Fibroblast of skin of right biceps (primary cell): ENCODE data around the gene UNC80.
"Not testable (repeated sequence)": the region's sequence is repeated elsewhere in the genome, so short reads cannot be mapped to it uniquely, and the experiment has no call there.

Source experiments
- DNase-seq: peaks from one replicate; pipeline ENCODE4 v3.0.0-alpha.2; 2013

UNC80 gene

GRCh38 chr2:209771474-209772289, at the start of gene UNC80:
UNC80 (plus strand) TSS chr2:209771832; CDS start chr2:209772073, 241 bp downstream.
- peak; percentile 61 for DNase-seq

DNA sequence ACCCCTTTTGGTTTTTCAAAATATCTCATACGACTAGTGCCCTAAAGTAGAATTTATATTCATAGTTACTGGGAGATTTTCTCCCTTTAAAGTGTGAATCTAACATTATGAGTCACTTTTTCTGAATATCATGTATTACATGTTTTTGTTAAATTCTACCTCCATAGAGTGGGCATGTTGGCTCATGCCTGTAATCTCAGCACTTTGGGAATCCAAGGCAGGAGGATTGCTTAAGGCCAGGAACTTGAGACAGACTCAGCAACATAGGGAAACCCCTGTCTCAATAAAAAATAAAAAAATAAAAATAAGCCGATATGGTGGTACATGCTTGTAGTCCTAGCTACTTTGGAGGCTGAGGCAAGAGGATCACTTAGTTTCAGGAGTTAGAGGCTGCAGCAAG, 45.3 kb upstream of the UNC80 start:
- DNase-seq: no peak

DNA sequence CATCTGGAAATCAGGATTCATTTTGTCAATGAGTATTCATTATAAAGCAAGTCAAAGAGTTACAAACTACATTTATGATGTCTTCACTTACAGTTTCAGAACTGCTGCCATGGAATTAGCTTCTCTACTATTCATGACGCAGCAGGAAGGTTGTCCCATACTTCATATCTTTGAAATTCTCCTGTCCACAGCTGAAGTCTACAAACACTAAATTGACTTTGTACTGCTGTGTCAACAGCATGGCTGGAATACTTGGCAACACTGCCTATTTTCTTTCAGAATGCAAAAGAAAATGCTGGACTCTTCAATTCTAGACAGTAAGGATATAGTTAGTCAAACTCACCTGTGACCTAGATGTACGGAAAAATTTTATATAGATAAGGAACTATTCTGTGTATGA, 44.6 kb upstream of the UNC80 start:
- no peak for DNase-seq

GRCh38 chr2:209734805-209735204, 36.8 kb upstream of the UNC80 start:
- no peak for DNase-seq

GRCh38 chr2:209741953-209742352, 29.7 kb upstream of the UNC80 start:
- no peak for DNase-seq

- no peak for DNase-seq
These were observed 18.6 kb upstream of the UNC80 start for GRCh38 chr2:209753020-209753419.

GRCh38 chr2:209757163-209757562, 14.5 kb upstream of the UNC80 start:
- no peak for DNase-seq

DNA sequence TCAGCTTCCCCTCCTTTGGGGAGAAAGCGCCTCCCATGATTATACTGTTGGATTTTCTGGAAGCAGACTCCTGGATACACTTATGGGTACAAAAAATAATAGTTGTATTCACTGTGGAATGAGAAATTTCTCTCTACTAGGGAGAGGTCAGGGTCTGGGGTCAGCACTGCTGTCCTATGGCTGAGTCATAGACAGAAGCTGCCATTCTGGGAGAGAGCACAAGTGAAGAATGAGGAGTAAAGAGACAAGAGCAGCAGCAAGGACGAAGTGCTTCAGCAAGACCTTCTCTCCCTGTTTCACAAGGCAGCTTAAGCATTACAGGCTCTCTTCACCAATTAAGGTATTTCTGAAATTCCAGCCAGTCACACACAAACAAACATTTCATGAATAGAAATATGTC, 10.1 kb upstream of the UNC80 start:
- no peak for DNase-seq

DNA sequence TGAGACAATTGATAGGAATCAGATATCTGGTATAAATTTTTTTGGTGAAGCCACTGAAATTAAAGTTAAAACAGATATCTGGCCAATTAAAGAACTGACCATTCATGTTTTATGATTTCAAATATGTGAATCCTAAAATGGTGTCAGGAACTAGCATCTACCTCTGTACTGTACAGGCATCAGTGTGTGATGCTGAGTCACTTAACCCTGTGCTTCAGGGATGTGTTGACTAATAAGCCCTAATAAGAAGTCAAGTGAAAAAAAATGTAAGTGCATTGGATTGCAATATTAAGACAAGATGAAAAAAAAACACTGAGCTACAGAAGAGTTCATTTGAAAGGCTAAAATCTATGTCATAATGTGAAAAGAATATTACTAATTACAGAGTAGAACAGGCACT, 9.1 kb upstream of the UNC80 start:
- DNase-seq: no peak

- DNase-seq: no peak
These were observed 8.5 kb upstream of the UNC80 start for GRCh38 chr2:209763106-209763505.

DNA sequence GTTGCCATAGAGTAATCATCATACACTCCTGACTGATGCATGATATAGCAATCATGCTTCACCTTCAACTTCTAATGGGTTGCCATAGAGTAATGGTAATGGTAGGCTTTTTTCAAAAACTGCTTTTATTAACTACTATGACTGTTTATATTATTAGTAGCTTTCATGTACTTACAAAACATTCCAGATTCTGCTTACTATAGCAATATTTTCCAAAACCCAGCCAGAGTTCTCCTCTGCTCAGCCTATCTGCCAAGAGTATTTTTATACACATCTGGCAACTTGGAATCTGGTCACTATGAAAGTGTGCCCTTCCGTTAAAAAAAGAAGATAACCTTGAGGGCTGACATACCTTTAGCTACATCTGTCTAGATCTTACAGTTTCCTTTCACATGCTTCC, 5.0 kb upstream of the UNC80 start:
- DNase-seq: no peak

- DNase-seq: no peak
These were observed 4.3 kb upstream of the UNC80 start for GRCh38 chr2:209767316-209767715.

DNA sequence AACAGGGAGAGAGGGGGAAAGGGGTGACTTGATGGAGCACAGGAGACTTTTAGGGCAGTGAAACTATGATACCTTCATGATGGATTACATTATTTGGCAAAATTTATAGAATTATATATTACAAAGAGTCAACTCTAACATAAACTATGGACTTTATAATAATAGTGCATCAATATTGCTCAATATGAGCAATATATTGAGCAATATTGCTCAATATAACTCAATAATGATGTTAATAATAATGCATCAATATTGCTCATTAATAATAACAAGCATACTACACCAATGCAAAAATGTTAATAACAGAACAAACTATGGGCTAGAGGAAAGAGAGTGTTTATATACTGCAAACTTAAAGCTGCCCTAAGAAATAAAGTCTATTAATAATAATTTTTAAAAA, 3.1 kb upstream of the UNC80 start:
- DNase-seq: no peak

GRCh38 chr2:209772290-209772685, 656 bp downstream of the UNC80 start:
- DNase-seq: no peak

DNA sequence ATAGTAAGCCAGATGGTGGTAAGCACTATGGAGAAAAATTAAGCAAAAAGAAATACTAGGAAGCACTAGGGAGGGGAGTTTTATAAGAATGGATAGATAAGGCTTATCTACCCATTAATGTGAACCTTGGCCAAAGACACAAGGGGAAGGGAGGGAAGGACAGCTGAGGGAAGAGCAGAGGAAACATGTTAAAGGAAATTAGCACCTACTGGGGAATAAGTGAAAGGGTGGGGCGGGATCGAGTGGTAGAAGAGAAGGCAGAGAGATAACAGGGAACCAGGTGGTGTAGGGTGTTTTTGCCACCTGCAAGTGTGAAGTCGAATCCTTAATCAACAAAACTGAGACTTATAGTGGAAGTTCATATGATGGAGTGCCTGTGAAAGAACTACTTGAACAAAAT, 1.7 kb downstream of the UNC80 start:
- DNase-seq: no peak

DNA sequence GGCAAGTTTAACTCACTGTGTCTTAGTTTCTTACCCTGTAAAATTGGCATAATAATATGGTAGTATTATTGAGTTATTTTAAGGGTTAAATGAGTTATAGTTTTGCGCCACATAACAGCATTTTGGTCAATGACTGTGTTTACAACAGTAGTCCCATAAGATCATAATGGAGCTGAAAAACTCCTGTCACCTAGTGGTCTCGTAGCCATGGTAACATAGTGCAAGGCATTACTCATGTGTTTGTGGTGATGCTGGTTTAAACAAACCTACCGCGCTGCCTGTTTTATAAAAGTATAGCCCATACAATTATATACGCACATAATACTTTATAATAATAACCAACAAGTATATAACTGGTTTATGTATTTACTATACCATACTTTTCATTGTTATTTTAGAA, 15.8 kb downstream of the UNC80 start:
- no peak for DNase-seq

GRCh38 chr2:209788925-209789324, 17.3 kb downstream of the UNC80 start:
- DNase-seq: no peak

GRCh38 chr2:209790066-209790728, 18.6 kb downstream of the UNC80 start:
- DNase-seq: no peak

DNA sequence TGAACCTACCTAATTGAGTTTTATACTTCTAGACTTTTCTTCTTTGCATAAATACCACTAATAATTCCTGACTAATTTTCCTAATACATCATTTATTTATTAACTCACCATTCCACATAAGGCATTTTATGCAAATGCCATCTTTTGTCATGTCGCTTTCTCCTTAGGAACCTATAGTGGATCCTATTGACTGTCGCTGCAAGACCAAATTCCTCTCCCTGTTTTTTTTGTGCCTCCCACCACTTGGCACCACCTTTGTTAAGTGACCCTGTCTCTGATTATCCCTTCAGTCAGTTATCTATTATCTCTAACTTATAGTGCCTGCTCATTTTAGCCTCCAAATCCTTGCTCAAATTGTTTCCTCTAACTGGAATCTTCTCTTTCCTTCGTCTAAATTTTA, 19.5 kb downstream of the UNC80 start:
- DNase-seq: no peak

GRCh38 chr2:209795425-209795824, 23.8 kb downstream of the UNC80 start:
- not testable (repeated sequence) for DNase-seq

GRCh38 chr2:209805351-209805750, 33.7 kb downstream of the UNC80 start:
- DNase-seq: no peak

DNA sequence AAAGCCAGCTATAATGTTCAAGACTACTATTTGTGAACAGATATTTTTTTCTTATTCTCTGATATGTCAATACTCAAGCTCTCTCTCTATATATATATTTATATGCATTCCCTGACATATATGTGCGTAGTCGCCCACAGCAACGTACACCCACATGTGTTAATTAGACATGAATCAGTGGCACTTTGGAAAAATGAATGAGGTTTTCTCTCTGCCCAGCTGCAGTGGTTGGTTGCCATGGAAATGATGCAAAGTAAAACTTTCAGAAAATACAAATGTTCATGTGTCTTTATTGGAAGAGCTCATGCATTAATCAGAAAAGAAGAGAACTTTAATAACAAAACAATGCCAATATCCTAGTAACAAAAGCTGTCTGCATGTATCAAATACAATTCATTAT, 34.7 kb downstream of the UNC80 start:
- no peak for DNase-seq

GRCh38 chr2:209808521-209808920, 36.9 kb downstream of the UNC80 start:
- DNase-seq: no peak

- no peak for DNase-seq
These were observed 37.6 kb downstream of the UNC80 start for GRCh38 chr2:209809256-209809655.

DNA sequence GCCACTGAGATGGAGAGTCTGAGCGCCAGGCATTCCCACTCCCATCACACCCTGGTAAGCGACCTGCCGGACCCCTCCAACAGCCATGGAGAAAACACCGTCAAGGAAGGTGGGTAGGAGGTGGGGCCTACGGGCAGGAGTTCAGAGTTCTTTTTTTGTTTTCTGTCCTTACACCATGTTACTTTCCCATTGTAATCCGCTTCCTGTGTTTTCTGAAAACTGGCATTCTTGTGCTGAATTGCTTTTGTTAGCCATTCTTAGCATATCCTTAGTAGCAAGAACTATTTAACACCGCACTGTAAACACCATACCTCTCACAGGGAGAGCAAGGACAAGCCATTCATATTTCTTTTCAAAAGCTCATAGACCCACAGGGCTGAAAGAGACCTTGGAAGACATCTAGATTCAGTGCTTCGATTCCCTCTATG, 46.2 kb downstream of the UNC80 start:
- DNase-seq: no peak
